Measurements from ENCODE around the gene PTPN11.

DNA sequence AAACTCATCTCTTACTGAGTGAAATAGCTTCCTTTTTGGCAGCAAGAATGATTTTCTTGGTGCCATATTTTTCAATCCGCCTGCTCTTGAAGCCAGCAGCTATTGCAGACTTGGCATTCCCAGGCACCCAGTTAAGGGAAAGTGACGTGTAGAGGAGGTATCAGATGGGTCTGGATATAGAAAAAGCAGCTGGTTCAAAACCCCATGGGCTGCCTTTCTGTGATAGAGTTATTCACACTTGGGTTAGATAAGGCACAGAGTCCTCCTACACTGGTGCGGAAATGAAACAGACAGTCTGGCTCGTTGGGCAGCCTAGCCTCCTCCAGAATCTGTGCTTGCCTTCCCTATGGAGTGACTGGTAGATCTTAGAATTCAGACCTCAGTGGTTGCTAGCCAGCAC lies 62.2 kb downstream of the PTPN11 start:
- TF ChIP-seq, protein P1, sequence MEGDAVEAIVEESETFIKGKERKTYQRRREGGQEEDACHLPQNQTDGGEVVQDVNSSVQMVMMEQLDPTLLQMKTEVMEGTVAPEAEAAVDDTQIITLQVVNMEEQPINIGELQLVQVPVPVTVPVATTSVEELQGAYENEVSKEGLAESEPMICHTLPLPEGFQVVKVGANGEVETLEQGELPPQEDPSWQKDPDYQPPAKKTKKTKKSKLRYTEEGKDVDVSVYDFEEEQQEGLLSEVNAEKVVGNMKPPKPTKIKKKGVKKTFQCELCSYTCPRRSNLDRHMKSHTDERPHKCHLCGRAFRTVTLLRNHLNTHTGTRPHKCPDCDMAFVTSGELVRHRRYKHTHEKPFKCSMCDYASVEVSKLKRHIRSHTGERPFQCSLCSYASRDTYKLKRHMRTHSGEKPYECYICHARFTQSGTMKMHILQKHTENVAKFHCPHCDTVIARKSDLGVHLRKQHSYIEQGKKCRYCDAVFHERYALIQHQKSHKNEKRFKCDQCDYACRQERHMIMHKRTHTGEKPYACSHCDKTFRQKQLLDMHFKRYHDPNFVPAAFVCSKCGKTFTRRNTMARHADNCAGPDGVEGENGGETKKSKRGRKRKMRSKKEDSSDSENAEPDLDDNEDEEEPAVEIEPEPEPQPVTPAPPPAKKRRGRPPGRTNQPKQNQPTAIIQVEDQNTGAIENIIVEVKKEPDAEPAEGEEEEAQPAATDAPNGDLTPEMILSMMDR (IDR thresholded peaks at IDR 0.05; ENCODE audit: low read length): no peak
- TF ChIP-seq EZH2phosphoT487 (IDR thresholded peaks at IDR 0.05; ENCODE audit: low read length): no peak

All from MM.1S (cell line).